Kidney capillary endothelial cell (primary cell): ENCODE results near the gene BHLHA9.
"Not testable (repeated sequence)": the region's sequence is repeated elsewhere in the genome, so short reads cannot be mapped to it uniquely, and the experiment has no call there.

ENCODE experiments used
- DNase-seq: peaks from one replicate; pipeline ENCODE4 v3.0.0-alpha.2; 2018; ENCODE audit warnings: low spot score

The BHLHA9 gene

DNA sequence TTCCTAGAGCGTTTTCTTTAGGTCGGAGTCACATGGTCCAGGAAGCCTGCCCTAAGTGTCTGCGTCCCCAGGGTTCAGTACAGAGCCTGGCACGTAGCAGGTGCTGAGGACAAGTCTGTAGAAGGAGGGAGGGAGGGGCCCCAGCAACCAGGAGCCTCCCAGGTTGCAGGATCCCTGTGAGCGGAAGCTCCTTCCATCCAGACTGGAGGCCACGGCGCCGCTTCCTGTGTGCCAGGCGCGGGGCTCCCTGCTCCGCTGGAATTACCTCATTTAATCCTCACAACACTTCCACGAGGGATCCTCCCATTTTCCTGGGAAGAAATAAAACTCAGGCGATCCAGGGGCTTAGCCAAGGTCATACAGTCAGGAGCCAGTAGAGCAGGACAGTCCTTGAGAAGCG is 31.3 kb downstream of the BHLHA9 start:
- DNase-seq = no peak

DNA sequence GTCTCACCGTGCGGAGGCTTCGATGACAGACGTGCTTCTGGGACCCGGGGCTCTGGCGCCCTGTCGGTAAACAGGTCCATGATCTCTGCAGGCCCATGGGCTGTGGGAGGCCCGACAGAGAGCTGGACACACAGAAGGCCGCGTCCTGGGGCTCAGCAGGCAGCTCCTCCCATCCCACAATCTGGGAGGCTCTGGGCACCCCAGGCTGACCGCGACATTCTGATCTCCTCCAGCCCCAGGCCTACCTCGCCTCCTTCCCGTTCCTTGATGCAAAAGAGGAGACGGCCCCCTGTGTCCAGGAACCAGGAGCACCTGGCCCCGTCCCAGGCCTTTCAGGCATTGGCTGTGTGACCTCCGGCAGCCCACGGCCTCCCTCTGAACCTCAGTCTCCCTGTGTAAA is 32.5 kb downstream of the BHLHA9 start:
- no peak for DNase-seq

DNA sequence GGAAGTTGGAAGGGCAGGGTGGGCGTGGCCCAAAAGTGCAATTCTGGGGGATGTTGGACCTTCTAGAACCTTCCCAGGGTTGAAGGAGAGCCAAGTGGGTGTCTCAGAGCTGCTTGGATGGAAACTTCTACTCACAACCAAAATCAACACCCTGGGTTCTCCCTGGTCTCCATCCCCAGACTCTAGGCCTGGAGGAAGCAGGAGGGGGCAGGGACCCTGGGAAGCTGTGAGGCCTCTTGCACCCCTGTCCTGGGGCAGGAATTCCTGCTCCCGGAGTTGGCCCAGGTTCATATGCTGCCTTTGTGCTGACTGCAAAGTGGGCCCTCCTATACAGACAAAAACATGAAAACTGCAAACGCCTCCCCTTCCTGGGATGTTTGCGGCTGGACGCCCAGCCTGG is 34.3 kb downstream of the BHLHA9 start:
- DNase-seq = no peak

DNA sequence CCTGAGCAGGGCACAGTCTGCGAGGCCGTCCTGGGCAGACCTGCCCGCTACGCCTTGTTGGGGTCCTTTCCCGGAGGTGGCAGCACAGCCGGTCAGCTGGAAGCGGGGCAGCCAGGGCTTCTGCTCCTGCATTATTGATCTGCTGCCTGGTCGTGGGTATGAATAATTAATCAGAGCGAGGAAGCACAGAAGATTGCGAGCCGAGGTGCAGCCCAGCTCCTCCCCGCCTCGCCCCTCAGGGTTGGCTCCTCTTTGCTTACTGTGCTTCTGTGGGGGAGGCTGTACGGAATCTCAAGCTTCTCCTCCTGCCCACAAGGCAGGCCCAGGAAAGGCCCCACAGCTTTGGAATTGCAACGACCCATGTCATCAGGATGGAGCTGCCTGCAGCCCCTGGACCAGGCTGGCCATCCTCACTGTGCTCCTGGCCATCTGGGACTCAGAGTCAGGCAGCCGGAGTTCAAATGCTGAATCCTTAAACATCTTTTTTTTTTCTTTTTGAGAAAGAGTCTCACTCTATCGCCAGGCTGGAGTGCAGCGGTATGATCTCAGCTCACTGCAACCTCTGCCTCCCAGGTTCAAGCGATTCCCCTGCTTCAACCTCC is 34.8 kb downstream of the BHLHA9 start:
- DNase-seq = no peak

DNA sequence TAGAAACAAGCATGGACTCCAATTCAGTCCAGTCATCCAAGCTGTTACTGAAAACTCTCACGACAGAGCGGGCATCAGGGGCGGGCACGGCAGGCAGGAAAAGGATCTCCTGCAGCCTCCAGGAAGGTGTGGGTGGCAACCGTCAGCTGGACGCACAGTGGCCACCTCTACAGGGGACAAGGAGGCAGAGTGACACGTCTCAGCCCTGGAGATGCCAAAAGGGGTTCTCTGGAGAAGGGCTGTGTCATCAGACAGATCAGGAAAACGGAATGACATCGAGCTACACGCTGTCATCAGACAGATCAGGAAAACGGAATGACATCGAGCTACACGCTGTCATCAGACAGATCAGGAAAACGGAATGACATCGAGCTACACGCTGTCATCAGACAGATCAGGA is 37.6 kb downstream of the BHLHA9 start:
- not testable (repeated sequence) for DNase-seq

DNA sequence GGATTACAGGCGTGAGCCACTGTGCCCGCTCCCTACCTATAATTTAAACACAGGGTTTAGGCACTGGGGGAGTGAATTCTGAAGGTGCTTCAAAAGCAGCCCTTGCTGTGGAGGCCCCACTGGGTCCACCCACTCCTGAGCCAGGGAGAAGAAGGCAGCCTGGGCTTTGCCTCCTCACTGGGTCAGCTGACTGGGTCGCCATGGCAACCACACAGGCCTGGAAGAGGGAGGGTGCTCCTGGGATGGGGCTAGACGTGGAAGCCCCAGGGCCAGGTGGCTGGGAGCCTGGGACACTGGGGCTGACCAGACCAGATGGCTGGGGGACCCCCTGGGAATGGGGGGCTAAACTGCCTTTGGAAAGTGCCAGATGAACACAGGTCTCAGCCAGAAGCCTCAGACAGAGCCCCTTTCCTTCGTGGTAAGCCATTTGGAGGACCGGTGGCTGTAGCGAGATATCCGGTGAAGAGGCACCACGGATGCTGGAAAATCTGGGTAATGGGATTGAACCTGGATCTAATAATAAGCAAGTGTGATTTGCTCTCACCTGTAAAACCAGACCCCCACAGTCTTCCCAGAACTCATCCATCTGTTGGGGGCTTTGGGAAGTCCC is 42.1 kb downstream of the BHLHA9 start:
- DNase-seq = no peak

DNA sequence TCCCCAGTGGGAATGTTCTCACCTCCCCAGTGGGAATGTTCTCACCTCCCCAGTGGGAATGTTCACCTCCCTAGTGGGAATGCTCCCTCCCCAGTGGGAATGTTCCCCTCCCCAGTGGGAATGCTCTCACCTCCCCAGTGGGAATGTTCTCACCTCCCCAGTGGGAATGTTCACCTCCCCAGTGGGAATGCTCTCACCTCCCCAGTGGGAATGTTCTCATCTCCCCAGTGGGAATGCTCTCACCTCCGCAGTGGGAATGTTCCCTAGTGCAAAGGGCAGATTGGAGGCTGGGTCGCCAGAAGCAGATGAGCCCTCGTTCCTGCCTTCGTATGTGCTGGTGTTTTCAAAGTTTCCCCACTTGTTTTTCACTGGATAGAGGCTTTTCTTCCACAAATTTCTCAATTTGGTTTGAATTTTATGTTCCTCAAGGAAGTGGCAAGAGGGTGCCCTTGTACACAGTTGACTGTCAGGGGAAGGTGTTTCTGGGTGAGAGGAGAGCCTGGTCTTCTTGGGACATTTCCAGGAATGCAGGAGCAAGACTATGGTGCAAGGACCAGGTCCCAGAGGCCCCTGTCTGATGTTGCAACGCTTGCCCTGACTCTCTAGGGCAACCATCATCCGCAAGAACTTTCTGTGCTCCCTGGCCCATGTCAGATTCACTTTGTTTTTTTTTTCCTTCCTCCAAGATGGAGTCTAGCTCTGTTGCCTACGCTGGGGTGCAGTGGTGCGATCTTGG is 43.2 kb downstream of the BHLHA9 start:
- no peak for DNase-seq

DNA sequence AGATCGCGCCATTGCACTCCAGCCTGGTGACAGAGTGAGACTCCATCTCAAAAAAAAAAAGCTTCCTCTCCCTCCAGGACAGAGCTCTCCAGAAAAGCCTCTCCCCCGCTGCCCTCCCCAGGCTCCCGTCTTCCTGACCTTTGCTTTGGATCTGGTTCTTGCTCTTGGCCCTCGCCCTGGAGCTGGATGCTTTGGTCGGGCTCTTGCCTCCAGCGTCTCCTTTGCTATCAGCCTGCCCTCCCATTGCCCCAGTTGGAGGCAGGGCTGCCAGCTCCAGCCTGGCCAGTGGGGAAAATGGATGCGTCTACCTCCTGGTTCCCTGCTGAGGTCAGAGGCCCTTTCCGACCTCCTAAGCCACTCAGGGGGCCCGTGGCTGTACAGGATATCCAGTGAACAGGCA is 45.2 kb downstream of the BHLHA9 start:
- DNase-seq = no peak

DNA sequence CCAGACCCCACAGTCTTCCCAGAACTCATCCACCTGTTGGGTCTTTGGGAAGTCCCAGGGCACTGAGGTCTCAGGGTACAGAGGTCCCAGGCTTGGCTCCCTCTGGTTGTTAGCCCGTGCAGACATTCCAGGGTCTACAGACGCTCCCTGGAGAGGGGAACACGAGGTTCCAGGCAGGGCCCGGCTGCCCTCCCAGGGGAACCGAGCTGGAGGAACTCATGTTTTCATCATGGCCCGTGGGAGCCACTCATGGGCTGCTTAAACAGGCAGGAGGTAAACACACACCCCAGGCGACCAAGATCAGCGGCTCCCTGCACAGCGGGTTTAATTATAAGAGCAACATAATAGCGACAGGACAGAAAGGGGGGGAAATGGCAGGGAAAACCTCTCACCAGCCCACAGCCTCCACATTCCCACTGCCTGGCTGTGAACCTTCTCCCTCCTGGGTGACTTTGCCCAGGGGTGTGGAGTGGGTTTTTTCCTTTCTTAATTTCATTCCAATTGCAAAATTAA is 45.7 kb downstream of the BHLHA9 start:
- DNase-seq = no peak
